DND-41 (cell line): ENCODE measurements around the gene CACNA1A.

Source experiments
- EZH2 ChIP-seq: IDR thresholded peaks from 3 replicates; pipeline ENCODE4 v1.6.1; 2012; ENCODE audit warnings: borderline replicate concordance, low read depth, mild to moderate bottlenecking, moderate library complexity, low read length, inconsistent platforms; ENCODE audit not compliant: severe bottlenecking
- TF ChIP-seq, protein P1 (sequence below): IDR thresholded peaks from 2 replicates; pipeline ENCODE4 v1.5.1; 2012; ENCODE audit warnings: borderline replicate concordance, low read length, moderate library complexity, mild to moderate bottlenecking; ENCODE audit not compliant: poor library complexity, severe bottlenecking; ENCODE audit errors: extremely low read depth

DNA sequence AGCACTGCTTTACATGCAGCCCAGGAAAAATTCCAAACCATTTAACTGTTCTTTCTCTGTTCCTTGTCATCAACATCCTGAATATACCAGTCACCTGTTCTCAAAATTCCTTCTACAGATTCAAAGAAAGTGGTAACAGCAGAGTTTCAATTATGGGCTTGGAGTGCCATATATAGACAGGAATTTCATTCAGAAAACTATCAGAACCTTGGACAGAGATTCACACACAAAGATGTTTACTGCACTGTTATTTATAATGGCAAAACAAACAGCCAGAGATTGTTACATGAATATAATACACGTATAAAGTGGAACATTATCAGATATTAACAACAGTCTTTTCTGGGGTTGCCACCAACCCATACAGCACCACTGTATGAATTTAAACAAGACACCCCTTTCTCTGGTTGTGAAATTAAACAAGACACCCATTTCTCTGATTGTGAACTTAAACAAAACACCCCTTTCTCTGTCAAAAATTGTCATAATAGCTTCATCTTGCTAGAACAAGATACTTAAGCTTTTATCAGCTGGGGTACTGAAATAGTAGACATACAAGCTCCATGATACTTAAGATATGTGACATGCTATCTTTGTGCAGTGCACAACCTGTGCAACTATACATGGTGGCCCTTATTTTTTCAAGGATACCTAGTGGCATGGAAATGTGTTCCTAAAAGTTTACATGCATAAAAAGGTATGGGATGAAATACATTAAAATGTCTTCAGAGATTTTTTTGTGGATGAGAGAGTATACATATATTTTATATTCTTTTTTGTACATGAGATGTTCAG lies 12.6 kb downstream of the CACNA1A start:
- TF ChIP-seq, protein P1, sequence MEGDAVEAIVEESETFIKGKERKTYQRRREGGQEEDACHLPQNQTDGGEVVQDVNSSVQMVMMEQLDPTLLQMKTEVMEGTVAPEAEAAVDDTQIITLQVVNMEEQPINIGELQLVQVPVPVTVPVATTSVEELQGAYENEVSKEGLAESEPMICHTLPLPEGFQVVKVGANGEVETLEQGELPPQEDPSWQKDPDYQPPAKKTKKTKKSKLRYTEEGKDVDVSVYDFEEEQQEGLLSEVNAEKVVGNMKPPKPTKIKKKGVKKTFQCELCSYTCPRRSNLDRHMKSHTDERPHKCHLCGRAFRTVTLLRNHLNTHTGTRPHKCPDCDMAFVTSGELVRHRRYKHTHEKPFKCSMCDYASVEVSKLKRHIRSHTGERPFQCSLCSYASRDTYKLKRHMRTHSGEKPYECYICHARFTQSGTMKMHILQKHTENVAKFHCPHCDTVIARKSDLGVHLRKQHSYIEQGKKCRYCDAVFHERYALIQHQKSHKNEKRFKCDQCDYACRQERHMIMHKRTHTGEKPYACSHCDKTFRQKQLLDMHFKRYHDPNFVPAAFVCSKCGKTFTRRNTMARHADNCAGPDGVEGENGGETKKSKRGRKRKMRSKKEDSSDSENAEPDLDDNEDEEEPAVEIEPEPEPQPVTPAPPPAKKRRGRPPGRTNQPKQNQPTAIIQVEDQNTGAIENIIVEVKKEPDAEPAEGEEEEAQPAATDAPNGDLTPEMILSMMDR = no peak
- TF ChIP-seq EZH2 = no peak
